Stimulated activated CD4-positive, alpha-beta T cell treated with anti-CD3 and anti-CD28 coated beads, Interleukin-15, amount 100 ng/mL, for 24 hours (primary cell): ENCODE results near the gene ZNF184.

Source experiments
- DNase-seq: peaks from one replicate; pipeline ENCODE4 v3.0.0-alpha.2; 2020

The ZNF184 gene

DNA sequence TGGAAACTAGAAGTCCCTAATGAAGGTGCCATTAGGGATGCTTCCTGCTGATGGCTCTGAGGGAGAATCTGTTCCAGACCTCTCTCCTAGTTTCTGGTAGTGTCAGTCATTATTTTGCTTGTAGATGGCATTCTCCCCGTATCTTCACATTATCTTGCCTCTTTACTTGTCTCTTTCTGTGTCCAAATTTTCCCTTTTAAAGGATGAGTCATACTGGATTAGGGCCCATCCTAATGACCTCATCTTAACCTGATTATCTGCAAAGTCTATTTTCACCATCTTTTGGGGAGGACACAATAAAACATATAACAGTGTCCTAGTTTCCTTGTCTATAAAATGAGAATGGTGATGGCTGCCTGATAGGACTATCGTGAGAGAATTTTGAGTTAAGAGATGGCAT lies 57.0 kb downstream of the ZNF184 start:
- DNase-seq, result no peak

- no peak for DNase-seq
Measured at GRCh38 chr6:27414996-27415395, 57.9 kb downstream of the ZNF184 start.

DNA sequence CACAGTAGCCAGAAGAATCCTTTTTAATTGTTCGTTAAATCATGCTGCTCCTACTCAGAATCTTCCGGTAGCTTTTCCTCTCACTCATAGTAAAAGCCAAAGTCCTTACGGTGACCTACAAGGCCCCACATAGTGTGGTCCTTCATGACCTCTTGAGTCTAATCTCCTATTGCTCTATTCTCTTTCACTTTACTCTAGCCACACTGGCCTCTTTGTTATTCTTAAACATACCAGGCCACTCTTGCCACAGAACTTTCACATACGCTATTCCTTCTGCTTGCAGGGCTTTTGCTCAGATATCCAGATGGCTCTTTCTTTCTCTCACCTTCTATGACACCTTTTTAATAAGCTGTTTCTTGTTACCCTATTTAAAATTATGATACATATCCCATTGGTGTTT lies 58.6 kb downstream of the ZNF184 start:
- no peak for DNase-seq

DNA sequence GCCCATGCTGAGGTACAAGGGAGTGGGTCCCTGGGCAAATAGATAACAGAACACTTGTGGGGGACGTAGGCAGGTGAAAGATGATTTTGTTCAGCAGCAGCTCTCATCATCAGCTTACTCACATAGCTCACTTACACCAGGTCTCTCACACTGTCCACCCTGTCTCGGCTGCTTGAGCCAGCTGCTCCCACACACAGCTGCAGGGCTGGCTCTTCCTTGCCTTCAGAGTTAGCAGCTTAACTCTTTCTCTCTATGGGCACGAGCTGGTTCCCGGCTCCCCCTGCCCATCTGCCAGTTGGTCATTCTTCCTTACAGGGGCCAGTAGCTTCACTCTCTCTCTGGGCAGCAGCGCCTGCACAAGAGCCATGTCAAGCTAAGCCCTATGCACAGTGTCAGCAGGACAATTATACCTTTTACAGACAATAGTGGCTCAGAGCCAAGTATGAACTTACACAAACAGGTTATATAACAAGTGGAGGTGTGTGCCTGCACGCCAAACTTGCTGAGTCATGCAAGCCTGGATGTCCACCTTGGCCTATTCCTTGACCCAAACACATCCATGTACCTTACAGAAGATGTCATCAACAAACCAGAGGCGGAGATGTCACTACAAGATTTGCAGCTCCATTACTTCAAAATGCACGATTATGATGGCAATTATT lies 65.6 kb downstream of the ZNF184 start:
- no peak for DNase-seq

DNA sequence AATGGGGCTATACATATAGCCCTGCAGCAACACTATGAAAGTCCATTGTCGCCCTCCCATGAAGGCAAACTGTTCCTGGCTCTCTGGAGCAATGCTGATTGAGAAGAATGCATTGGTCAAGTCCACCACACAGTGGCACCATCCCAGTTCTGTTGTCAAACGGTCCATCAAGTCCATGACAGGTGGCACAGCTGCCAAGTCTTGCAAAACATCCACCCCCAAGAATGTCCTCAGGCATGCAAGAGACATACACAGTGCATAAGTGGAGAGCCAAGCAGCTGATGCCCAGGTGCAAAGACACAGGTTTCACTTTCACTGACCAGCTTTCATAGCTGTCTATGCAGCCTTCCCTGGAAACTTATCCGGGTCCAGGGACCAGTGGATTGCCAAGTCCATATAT lies 66.8 kb downstream of the ZNF184 start:
- no peak for DNase-seq

DNA sequence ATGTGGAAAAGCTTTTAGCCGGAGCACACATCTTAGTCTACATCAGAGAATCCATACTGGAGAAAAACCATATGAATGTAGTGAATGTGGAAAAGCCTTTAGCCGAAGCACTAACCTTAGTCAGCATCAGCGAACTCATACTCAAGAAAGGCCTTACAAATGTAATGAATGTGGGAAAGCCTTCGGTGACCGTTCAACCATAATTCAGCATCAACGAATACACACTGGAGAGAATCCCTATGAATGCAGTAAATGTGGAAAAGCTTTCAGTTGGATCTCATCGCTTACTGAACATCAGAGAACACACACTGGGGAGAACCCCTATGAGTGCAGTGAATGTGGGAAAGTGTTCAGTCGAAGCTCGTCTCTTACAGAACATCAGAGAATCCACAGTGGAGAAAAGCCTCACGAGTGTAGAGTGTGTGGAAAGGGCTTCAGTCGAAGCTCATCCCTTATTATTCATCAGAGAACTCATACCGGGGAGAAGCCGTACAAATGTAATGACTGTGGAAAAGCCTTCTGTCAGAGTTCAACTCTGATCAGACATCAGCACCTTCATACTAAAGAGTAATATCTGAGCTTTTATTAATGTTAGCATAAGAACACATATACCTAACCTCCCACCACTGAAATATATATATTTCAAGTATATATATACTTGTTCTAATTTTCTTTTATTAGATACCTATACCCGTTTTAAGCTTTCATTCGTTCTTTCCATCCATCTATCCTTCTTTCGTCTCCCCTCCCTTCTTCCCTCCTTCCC lies 71.8 kb downstream of the ZNF184 start:
- no peak for DNase-seq
